NB4 (cell line): ENCODE measurements around the gene RAB1A.
"Not testable (repeated sequence)": the region's sequence is repeated elsewhere in the genome, so short reads cannot be mapped to it uniquely, and the experiment has no call there.

ENCODE experiments used
- CTCF ChIP-seq: IDR thresholded peaks from one replicate; pipeline ENCODE4 v1.5.1; 2012; ENCODE audit warnings: low read depth, low read length
- TF ChIP-seq, protein P1 (sequence below): IDR thresholded peaks from 2 replicates; pipeline ENCODE4 v1.6.1; 2011; ENCODE audit warnings: low read depth, low read length

GRCh38 chr2:65125457-65125856 lies 4.4 kb downstream of the RAB1A start:
- TF ChIP-seq CTCF = not testable (repeated sequence)
- TF ChIP-seq, protein P1, sequence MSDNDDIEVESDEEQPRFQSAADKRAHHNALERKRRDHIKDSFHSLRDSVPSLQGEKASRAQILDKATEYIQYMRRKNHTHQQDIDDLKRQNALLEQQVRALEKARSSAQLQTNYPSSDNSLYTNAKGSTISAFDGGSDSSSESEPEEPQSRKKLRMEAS = not testable (repeated sequence)
